LNCAP (cell line): ENCODE results near the gene HBM.

Experiments
- TF ChIP-seq, protein P1 (sequence below): fragments of 450-650 bp; IDR thresholded peaks from 2 replicates; pipeline ENCODE4 v1.5.1; 2017; ENCODE audit warnings: mild to moderate bottlenecking

Gene HBM

GRCh38 chr16:189604-190186, 23.9 kb downstream of the HBM start:
- TF ChIP-seq, protein P1, sequence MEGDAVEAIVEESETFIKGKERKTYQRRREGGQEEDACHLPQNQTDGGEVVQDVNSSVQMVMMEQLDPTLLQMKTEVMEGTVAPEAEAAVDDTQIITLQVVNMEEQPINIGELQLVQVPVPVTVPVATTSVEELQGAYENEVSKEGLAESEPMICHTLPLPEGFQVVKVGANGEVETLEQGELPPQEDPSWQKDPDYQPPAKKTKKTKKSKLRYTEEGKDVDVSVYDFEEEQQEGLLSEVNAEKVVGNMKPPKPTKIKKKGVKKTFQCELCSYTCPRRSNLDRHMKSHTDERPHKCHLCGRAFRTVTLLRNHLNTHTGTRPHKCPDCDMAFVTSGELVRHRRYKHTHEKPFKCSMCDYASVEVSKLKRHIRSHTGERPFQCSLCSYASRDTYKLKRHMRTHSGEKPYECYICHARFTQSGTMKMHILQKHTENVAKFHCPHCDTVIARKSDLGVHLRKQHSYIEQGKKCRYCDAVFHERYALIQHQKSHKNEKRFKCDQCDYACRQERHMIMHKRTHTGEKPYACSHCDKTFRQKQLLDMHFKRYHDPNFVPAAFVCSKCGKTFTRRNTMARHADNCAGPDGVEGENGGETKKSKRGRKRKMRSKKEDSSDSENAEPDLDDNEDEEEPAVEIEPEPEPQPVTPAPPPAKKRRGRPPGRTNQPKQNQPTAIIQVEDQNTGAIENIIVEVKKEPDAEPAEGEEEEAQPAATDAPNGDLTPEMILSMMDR = no peak

GRCh38 chr16:191831-192230, 26.1 kb downstream of the HBM start:
- TF ChIP-seq, protein P1 = no peak

DNA sequence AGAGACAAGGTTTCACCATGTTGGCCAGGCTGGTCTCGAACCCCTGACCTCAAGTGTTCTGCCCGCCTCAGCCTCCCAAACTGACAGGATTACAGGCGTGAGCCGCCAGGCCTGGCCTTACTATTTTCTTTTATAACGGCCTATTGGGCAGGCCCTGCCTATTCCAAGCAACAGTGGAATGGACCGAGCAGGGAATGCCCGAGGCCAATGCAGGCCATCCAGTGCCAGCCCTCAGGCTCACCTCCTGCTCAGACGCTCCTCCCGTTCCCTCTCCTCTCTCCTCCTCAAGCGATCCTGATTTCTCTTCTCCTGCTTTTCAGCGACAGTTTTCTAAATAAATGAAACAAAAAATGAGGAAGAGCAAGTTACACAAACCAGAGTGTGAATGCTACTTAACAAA, 26.9 kb downstream of the HBM start:
- TF ChIP-seq, protein P1 = no peak

GRCh38 chr16:193441-193840, 27.7 kb downstream of the HBM start:
- TF ChIP-seq, protein P1 = no peak

- TF ChIP-seq, protein P1 = no peak
Observed at GRCh38 chr16:194516-194915, 28.7 kb downstream of the HBM start.

DNA sequence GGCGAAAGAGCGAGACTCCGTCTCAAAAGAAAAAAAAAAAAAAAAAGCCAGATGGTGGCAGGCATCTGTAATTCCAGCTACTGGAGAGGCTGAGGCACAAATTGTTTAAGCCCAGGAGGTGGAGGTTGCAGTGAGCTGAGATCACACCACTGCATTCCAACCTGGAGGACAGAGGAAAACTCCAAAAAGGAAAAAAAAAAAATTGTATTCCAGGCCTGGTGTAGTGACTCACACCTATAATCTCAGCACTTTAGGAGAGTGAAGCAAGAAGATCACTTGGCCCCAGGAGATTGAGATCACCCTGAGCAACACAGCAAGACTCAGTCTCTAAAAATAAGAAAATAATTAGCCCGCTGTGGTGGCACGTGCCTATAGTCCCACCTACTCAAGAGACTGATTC, 34.6 kb downstream of the HBM start:
- TF ChIP-seq, protein P1 = no peak

GRCh38 chr16:203246-203645, 37.5 kb downstream of the HBM start:
- TF ChIP-seq, protein P1 = no peak

GRCh38 chr16:212999-213398, 47.2 kb downstream of the HBM start:
- TF ChIP-seq, protein P1 = no peak
